CD4-positive, CD25-positive, alpha-beta regulatory T cell (primary cell): ENCODE measurements around the gene EIF1AD. TPM values are rescaled to one million over a fixed set of nuclear protein-coding genes. Genes with fewer than 3 reads are reported as not detected.
A peak's percentile ranks its signal among the peaks of the same experiment; 100 is the strongest.

Experiments used
- ATAC-seq, 2 donors: fragments of 150-1000 bp; cut with Tn5 transposase; one replicate each; pipeline ENCODE4 v1.10.0; 2021; ENCODE audit warnings: low read depth in 2 of 2, moderate number of reproducible peaks in 2 of 2, moderate library complexity in 1 of 2
- DNase-seq, 3 donors: peaks; one replicate each; pipeline versions ENCODE4 v3.0.0 to v3.0.0-alpha.2; 2012 to 2022; ENCODE audit warnings: mixed read lengths in 1 of 3
- H3K27ac ChIP-seq: one replicate; pipeline ENCODE4 v1.7.0; 2013; ENCODE audit warnings: mild to moderate bottlenecking, low read length; ENCODE audit not compliant: insufficient read depth, poor library complexity, severe bottlenecking
- H3K27me3 ChIP-seq: one replicate; pipeline ENCODE4 v1.7.0; 2013; ENCODE audit warnings: low read length; ENCODE audit not compliant: control insufficient read depth, insufficient read depth
- H3K36me3 ChIP-seq: one replicate; pipeline ENCODE4 v1.7.0; 2013; ENCODE audit warnings: mild to moderate bottlenecking, low read length, moderate library complexity; ENCODE audit not compliant: control insufficient read depth, insufficient read depth
- H3K4me1 ChIP-seq: 2 replicates; pipeline ENCODE4 v1.7.0; 2013; ENCODE audit warnings: mild to moderate bottlenecking, low read length; ENCODE audit not compliant: insufficient read depth, control insufficient read depth, poor library complexity, severe bottlenecking
- H3K4me3 ChIP-seq: one replicate; pipeline ENCODE4 v1.7.0; 2013; ENCODE audit warnings: low read depth, mild to moderate bottlenecking, low read length, moderate library complexity
- H3K9me3 ChIP-seq, 2 experiments: 1 replicate in 1 of 2; 2 replicates in 1 of 2; pipeline ENCODE4 v1.7.0; 2013; ENCODE audit warnings: low read length in 2 of 2, mild to moderate bottlenecking in 1 of 2, moderate library complexity in 1 of 2; ENCODE audit not compliant: control insufficient read depth in 2 of 2
- H3K27ac Mint-ChIP-seq, 3 donors: one replicate each; pipeline ENCODE4 v1.8.0; 2020 to 2022; ENCODE audit warnings: mild to moderate bottlenecking in 3 of 3, mixed read lengths in 3 of 3, moderate library complexity in 2 of 3
- H3K27me3 Mint-ChIP-seq: one replicate; pipeline ENCODE4 v1.8.0; 2022; ENCODE audit warnings: mild to moderate bottlenecking, mixed read lengths
- H3K36me3 Mint-ChIP-seq: one replicate; pipeline ENCODE4 v1.8.0; 2020; ENCODE audit warnings: mixed read lengths
- H3K4me1 Mint-ChIP-seq, 4 donors: one replicate each; pipeline ENCODE4 v1.8.0; 2020 to 2022; ENCODE audit warnings: mixed read lengths in 4 of 4, mild to moderate bottlenecking in 1 of 4
- H3K4me3 Mint-ChIP-seq, 4 donors: one replicate each; pipeline ENCODE4 v1.8.0; 2020 to 2022; ENCODE audit warnings: mild to moderate bottlenecking in 4 of 4, mixed read lengths in 4 of 4, moderate library complexity in 3 of 4
- H3K9me3 Mint-ChIP-seq, 7 donors: one replicate each; pipeline ENCODE4 v1.8.0; 2020 to 2022; ENCODE audit warnings: mixed read lengths in 7 of 7, mild to moderate bottlenecking in 3 of 7, moderate library complexity in 2 of 7
- polyA plus RNA-seq, 4 donors: library from polyadenylated mRNA; unstranded; fragments of 300-500 nt; fragmentation: Illumina TruSeq; gene quantifications; one replicate each; pipeline ENCODE4 v1.2.3, GENCODE V29; 2021
- total RNA-seq: library from RNA; stranded (reverse); gene quantifications from one replicate; pipeline ENCODE4 v1.2.3, GENCODE V29; 2022

EIF1AD gene
- total and polyA plus RNA-seq, 5 donors from 2014 or later, result 16.7 to 61.3 (median 19.7) TPM

DNA sequence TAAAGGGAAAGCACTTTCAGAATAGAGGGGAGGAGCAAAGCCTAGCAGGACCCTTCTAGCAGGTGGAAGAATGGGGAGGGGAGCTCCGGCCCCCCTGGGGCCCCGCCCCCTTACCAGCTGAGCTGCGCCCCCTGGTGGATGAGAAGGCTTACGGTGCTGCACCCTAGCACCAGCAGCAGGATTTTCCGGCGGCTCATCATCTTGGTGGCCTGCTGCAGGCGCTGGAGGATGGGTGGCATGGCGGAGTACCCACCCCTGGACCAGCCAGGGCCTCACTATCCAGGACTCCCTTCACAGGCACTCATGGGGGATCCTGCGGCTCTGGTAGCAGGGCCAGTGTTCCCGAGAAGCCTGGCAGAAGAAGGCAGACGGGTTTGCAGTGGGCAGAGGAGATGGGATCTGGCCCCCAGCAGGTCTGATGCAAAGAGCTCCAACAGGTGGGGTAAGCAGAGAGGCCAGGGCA, 43.3 kb upstream of the EIF1AD start:
- peak overlapping the region; percentile 43 for H3K4me3 ChIP-seq
- no peak overlapping the region for H3K27ac ChIP-seq
- H3K4me3 Mint-ChIP-seq, result no peak overlapping the region
- no peaks in the 10 kb centered on the region for H3K36me3 Mint-ChIP-seq
- H3K27me3 Mint-ChIP-seq, result peaks cover 18% of the 10 kb centered on the region
- peaks cover 13% of the 10 kb centered on the region for H3K4me1 ChIP-seq
- no peaks in the 10 kb centered on the region for H3K9me3 ChIP-seq
- peaks cover 3% of the 10 kb centered on the region for H3K27me3 ChIP-seq
- H3K27ac Mint-ChIP-seq, result peak overlapping the region in 1 of 3 donors; percentile 29
- peaks cover 0 to 2% (median 0%) of the 10 kb centered on the region in 7 donors for H3K9me3 Mint-ChIP-seq
- H3K4me1 Mint-ChIP-seq, result peaks cover 0 to 21% (median 8%) of the 10 kb centered on the region in 4 donors
- no peaks in the 10 kb centered on the region for H3K36me3 ChIP-seq
- ATAC-seq (peak; percentile 89 to 91), DNase-seq (peak; percentile 79 to 81 (median 79))

DNA sequence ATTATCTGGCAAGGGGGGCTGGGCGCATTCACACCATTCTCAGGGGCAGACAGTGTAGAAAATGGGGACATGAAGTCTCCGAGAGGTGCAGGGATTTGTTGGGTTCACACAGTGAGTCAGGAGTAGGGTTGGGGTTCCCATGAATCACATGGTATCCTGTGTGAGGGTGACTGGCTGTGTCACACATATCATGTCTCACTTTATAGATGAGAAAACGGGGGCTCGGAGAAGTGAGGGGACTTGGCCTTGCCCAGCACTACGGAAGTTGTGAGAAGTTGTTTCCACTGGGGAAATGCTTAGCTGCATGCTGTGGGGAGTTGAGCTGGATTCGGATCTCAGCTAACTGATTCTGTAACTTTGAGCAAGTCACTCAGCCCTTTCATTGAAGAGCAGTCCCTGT, 42.8 kb upstream of the EIF1AD start:
- Histone ChIP-seq H3K27me3 (peaks cover 3% of the 10 kb centered on the region), H3K9me3 (no peaks in the 10 kb centered on the region), H3K4me1 (peaks cover 13% of the 10 kb centered on the region), H3K36me3 (no peaks in the 10 kb centered on the region), H3K27ac (no peak overlapping the region), H3K4me3 (peak overlapping the region; percentile 43)
- ATAC-seq (peak in 1 of 2 donors; percentile 30), DNase-seq (no peak)
- Mint-ChIP-seq H3K9me3 (peaks cover 0 to 2% (median 0%) of the 10 kb centered on the region in 7 donors), H3K4me3 (no peak overlapping the region), H3K27ac (peak overlapping the region in 2 of 3 donors; percentile 29 to 32), H3K36me3 (no peaks in the 10 kb centered on the region), H3K27me3 (peaks cover 17% of the 10 kb centered on the region), H3K4me1 (peaks cover 0 to 21% (median 8%) of the 10 kb centered on the region in 4 donors)

DNA sequence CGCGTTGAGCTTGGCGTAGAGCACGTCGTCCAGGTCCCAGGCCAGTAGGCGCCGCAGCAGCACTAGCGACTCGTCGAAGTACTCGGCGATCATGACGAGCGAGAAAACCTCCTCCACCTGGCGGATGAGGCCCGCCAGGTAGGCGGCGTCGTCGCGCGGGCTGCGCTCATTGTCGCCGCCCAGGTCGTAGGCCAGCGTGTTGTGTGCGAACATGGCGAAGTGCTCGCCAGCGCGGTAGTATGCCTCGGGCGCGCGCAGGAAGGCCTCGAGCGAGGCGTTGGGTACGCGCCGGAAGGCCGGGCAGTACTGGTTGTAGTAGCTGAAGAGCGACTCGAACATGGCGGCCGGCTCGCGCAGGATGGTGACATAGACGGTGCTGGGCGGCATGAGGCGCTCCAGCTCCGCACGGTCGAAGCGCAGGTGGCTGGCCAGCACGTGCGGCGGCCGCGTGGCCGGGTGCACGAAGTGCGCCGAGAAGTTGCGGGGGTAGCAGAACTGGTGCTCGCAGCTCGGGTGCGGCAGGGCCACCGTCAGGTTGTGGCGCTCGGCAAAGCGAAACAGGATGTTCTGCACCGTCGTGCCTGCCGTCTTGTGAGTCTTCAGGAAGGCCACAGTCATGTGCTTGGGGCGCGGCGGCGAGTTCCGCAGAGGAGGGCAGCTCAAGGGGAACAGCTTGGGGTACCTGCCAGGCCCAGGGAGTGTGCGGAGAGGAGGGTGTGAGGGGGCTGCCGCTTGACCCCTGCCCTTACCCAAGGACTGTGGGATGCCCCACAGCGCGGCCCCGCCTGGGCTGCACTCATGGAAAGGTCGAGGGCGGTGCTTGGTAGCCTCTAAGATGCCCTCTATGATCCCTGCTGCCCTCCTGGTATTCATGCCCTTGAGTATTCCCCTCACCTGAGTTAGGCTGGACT, 41.3 kb upstream of the EIF1AD start:
- peaks cover 0 to 17% (median 8%) of the 10 kb centered on the region in 4 donors for H3K4me1 Mint-ChIP-seq
- ATAC-seq (no peak), DNase-seq (no peak)
- H3K9me3 ChIP-seq, result no peaks in the 10 kb centered on the region
- H3K27me3 Mint-ChIP-seq, result peaks cover 13% of the 10 kb centered on the region
- H3K4me1 ChIP-seq, result peaks cover 6% of the 10 kb centered on the region
- H3K27me3 ChIP-seq, result peaks cover 3% of the 10 kb centered on the region
- no peaks in the 10 kb centered on the region for H3K36me3 Mint-ChIP-seq
- H3K27ac Mint-ChIP-seq, result no peak overlapping the region
- no peak overlapping the region for H3K27ac ChIP-seq
- no peaks in the 10 kb centered on the region for H3K36me3 ChIP-seq
- no peak overlapping the region for H3K4me3 Mint-ChIP-seq
- H3K9me3 Mint-ChIP-seq, result no peaks in the 10 kb centered on the region
- H3K4me3 ChIP-seq, result no peak overlapping the region

DNA sequence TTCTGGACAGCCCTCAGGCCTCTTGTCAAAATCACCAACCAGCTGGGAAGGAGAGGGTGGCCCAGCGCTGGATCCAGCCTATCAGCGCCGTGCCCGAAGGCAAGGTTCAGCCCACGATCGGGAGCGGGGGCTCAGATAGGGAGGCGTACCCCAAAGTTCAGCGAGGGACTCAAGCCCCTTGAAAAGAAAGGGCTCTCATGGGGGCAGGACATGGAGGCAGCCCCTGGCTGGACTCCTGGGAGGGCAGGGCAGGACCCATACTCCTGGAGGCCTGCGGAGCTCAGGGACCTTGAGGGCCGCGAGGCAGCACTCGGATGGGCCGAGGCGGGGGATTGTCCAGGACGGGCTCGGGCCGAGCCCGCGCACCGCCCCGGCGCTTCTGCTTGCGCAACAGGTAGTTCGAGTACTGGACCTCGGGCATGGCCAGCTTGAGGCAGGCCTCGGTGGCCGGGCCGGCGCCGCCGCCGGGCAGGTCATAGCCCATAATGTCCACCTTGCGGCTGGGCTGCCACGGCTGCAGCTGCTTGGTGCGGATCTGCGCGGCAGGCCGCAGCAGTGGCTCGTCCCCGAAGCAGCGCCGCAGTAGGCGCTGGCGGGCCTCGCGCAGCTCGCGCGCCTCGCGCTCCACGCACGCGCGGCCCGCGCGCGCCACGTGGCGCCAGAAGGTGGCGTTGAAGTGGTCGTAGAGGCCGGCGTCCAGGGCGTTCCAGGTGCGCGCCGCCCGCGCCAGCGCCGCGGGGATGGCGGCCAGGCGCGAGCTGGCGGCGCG, 40.5 kb upstream of the EIF1AD start:
- no peak overlapping the region for H3K4me3 ChIP-seq
- no peak for DNase-seq

DNA sequence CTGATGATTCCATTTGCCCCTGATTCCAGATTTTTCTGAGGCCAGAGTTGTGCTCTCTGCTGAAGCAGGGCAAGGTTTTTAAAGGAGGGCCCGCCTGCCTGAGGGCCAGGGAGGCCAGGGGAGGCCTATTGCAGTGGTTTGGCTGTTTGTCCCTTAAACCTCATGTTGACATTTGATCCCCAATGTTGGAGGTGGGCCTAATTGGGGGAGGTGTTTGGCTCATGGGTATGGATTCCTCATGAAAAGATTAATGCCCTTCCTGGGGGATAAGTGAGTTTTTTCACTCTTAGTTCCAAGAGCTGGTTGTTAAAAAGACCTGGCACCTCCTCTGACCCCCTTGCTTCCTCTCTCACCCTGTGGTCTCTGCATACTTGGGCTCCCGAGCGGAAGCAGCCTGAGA, 37.8 kb upstream of the EIF1AD start:
- no peaks in the 10 kb centered on the region for H3K9me3 ChIP-seq
- no peak overlapping the region for H3K27ac ChIP-seq
- no peak for ATAC-seq
- no peaks in the 10 kb centered on the region for H3K9me3 Mint-ChIP-seq
- H3K36me3 Mint-ChIP-seq, result no peaks in the 10 kb centered on the region
- H3K27ac Mint-ChIP-seq, result no peak overlapping the region
- H3K27me3 Mint-ChIP-seq, result peaks cover 18% of the 10 kb centered on the region
- H3K4me1 ChIP-seq, result peaks cover under 1% of the 10 kb centered on the region
- no peak overlapping the region for H3K4me3 ChIP-seq
- H3K36me3 ChIP-seq, result no peaks in the 10 kb centered on the region
- peaks cover 0 to 5% (median 2%) of the 10 kb centered on the region in 4 donors for H3K4me1 Mint-ChIP-seq
- H3K4me3 Mint-ChIP-seq, result no peak overlapping the region
- DNase-seq, result no peak
- H3K27me3 ChIP-seq, result peaks cover 3% of the 10 kb centered on the region

More for the DNA sequence above, 40.5 kb upstream of the EIF1AD start:
- peaks cover 3% of the 10 kb centered on the region for H3K27me3 ChIP-seq
- Mint-ChIP-seq H3K27me3 (peaks cover 10% of the 10 kb centered on the region), H3K27ac (no peak overlapping the region), H3K36me3 (no peaks in the 10 kb centered on the region), H3K9me3 (no peaks in the 10 kb centered on the region), H3K4me1 (peaks cover 0 to 17% (median 7%) of the 10 kb centered on the region in 4 donors), H3K4me3 (no peak overlapping the region)
- peaks cover 6% of the 10 kb centered on the region for H3K4me1 ChIP-seq
- no peaks in the 10 kb centered on the region for H3K9me3 ChIP-seq
- ATAC-seq, result no peak
- H3K36me3 ChIP-seq, result no peaks in the 10 kb centered on the region
- H3K27ac ChIP-seq, result no peak overlapping the region

DNA sequence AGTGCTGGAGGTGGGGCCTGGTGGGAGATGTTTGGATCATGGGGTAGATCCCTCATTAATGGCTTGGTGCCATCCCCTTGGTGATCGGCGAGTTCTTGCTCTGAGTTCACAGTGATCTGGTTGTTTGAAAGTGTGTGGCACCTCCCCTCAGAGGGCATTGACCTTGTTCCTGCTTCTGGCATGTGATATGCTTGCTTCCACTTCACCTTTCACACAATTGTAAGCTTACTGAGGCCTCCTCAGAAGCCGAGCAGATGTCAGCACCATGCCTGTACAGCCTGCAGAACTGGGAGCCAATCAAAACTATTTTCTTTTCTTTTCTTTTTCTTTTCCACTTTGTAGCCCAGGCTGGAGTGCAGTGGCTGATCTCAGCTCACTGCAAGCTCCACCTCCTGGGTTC, 35.4 kb upstream of the EIF1AD start:
- Mint-ChIP-seq H3K27ac (peak overlapping the region in 1 of 3 donors; percentile 29), H3K4me3 (no peak overlapping the region), H3K36me3 (no peaks in the 10 kb centered on the region), H3K9me3 (no peaks in the 10 kb centered on the region), H3K4me1 (no peaks in the 10 kb centered on the region), H3K27me3 (peaks cover 23% of the 10 kb centered on the region)
- no peak for DNase-seq
- Histone ChIP-seq H3K27me3 (peaks cover 3% of the 10 kb centered on the region), H3K27ac (no peak overlapping the region), H3K9me3 (no peaks in the 10 kb centered on the region), H3K36me3 (no peaks in the 10 kb centered on the region), H3K4me1 (no peaks in the 10 kb centered on the region), H3K4me3 (no peak overlapping the region)
- ATAC-seq, result no peak

DNA sequence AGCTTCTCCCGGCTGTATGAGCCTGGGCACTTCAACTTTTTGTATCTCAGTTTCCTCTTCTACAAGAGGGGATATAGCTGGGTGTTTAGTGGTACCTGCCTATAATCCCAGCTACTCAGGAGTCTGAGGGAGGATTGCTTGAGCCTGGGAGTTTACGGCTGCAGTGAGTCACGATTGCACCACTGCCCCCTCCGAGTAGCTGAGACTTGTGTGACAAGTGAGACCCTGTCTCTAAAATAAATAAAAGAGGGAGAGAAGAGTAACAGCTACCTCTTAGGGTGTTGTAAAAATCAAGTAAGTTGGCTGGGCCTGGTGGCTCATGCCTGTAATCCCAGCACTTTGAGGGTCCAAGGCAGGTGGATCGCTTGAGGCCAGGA, 34.4 kb upstream of the EIF1AD start:
- ATAC-seq (no peak), DNase-seq (no peak)
- Mint-ChIP-seq H3K27me3 (peaks cover 23% of the 10 kb centered on the region), H3K9me3 (no peaks in the 10 kb centered on the region), H3K4me1 (no peaks in the 10 kb centered on the region), H3K36me3 (no peaks in the 10 kb centered on the region), H3K27ac (no peak overlapping the region), H3K4me3 (no peak overlapping the region)
- H3K27me3 ChIP-seq, result peaks cover 3% of the 10 kb centered on the region
- no peak overlapping the region for H3K27ac ChIP-seq
- H3K4me3 ChIP-seq, result no peak overlapping the region
- no peaks in the 10 kb centered on the region for H3K36me3 ChIP-seq
- H3K4me1 ChIP-seq, result no peaks in the 10 kb centered on the region
- H3K9me3 ChIP-seq, result no peaks in the 10 kb centered on the region
